Measurements from ENCODE around the gene HAAO.
A peak's percentile ranks its signal among the peaks of the same experiment; 100 is the strongest.

HAAO gene

GRCh38 chr2:42823744-42824453 is 31.5 kb upstream of the HAAO start:
- in situ Hi-C loops (cut with HindIII; ENCODE audit: low pct_ligation_motif_present, low sequenced_read_pairs), result no loop called here
- Histone ChIP-seq H3K27me3 (replicated peaks) (no peaks in the 10 kb centered on the region), H3K27ac (no peak overlapping the region), H3K4me3 (ENCODE audit: low read depth, low read length) (no peak overlapping the region), H3K36me3 (replicated peaks) (no peaks in the 10 kb centered on the region)
- no peak for DNase-seq
- no peak for TF ChIP-seq CTCF (IDR thresholded peaks at IDR 0.05; ENCODE audit: low read depth, low read length, missing control alignments)

GRCh38 chr2:42819160-42819559 is 26.8 kb upstream of the HAAO start:
- no peak for TF ChIP-seq CTCF (IDR thresholded peaks at IDR 0.05; ENCODE audit: low read depth, low read length, missing control alignments)
- Histone ChIP-seq H3K4me3 (ENCODE audit: low read depth, low read length) (no peak overlapping the region), H3K36me3 (replicated peaks) (no peaks in the 10 kb centered on the region), H3K27me3 (replicated peaks) (no peaks in the 10 kb centered on the region), H3K27ac (no peak overlapping the region)
- no peak for DNase-seq
- in situ Hi-C loops (cut with HindIII; ENCODE audit: low pct_ligation_motif_present, low sequenced_read_pairs), result no loop called here

GRCh38 chr2:42815726-42816125 is 23.3 kb upstream of the HAAO start:
- DNase-seq, result no peak
- H3K36me3 ChIP-seq (replicated peaks), result no peaks in the 10 kb centered on the region
- in situ Hi-C loops (cut with HindIII; ENCODE audit: low pct_ligation_motif_present, low sequenced_read_pairs), result no loop called here
- H3K27ac ChIP-seq, result no peak overlapping the region
- TF ChIP-seq CTCF (IDR thresholded peaks at IDR 0.05; ENCODE audit: low read depth, low read length, missing control alignments), result no peak
- H3K27me3 ChIP-seq (replicated peaks), result no peaks in the 10 kb centered on the region
- no peak overlapping the region for H3K4me3 ChIP-seq (ENCODE audit: low read depth, low read length)

- Histone ChIP-seq H3K36me3 (replicated peaks) (no peaks in the 10 kb centered on the region), H3K4me3 (ENCODE audit: low read depth, low read length) (no peak overlapping the region), H3K27me3 (replicated peaks) (no peaks in the 10 kb centered on the region), H3K27ac (no peak overlapping the region)
- no peak for TF ChIP-seq CTCF (IDR thresholded peaks at IDR 0.05; ENCODE audit: low read depth, low read length, missing control alignments)
- in situ Hi-C loops (cut with HindIII; ENCODE audit: low pct_ligation_motif_present, low sequenced_read_pairs), result no loop called here
- DNase-seq, result no peak
Observed at GRCh38 chr2:42813763-42814162, 21.4 kb upstream of the HAAO start.

- no peak overlapping the region for H3K4me3 ChIP-seq (ENCODE audit: low read depth, low read length)
- peak; percentile 59 for TF ChIP-seq CTCF (IDR thresholded peaks at IDR 0.05; ENCODE audit: low read depth, low read length, missing control alignments)
- in situ Hi-C loops (cut with HindIII; ENCODE audit: low pct_ligation_motif_present, low sequenced_read_pairs), result no loop called here
- H3K27ac ChIP-seq, result no peak overlapping the region
- no peaks in the 10 kb centered on the region for H3K36me3 ChIP-seq (replicated peaks)
- H3K27me3 ChIP-seq (replicated peaks), result no peaks in the 10 kb centered on the region
- peak; percentile 45 for DNase-seq
Observed at GRCh38 chr2:42812899-42813479, 20.6 kb upstream of the HAAO start.

Measured in brain microvascular endothelial cell (primary cell).